ENCODE measurements around the gene MRPS5.

- TF ChIP-seq POLR2A (IDR thresholded peaks at IDR 0.05) = no peak
- TF ChIP-seq, protein P1, sequence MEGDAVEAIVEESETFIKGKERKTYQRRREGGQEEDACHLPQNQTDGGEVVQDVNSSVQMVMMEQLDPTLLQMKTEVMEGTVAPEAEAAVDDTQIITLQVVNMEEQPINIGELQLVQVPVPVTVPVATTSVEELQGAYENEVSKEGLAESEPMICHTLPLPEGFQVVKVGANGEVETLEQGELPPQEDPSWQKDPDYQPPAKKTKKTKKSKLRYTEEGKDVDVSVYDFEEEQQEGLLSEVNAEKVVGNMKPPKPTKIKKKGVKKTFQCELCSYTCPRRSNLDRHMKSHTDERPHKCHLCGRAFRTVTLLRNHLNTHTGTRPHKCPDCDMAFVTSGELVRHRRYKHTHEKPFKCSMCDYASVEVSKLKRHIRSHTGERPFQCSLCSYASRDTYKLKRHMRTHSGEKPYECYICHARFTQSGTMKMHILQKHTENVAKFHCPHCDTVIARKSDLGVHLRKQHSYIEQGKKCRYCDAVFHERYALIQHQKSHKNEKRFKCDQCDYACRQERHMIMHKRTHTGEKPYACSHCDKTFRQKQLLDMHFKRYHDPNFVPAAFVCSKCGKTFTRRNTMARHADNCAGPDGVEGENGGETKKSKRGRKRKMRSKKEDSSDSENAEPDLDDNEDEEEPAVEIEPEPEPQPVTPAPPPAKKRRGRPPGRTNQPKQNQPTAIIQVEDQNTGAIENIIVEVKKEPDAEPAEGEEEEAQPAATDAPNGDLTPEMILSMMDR (IDR thresholded peaks at IDR 0.05) = no peak
Observed at GRCh38 chr2:95087379-95087778, 34.2 kb downstream of the MRPS5 start.

Data from suprapubic skin (tissue), 3 donors.